ENCODE results near the gene OR6C3.
"Not testable (repeated sequence)": the region's sequence is repeated elsewhere in the genome, so short reads cannot be mapped to it uniquely, and the experiment has no call there.

OR6C3 gene

GRCh38 chr12:55330446-55330845, at the start of gene OR6C3:
Gene OR6C3, plus strand, starts transcription at chr12:55330746. Its CDS starts 955 bp downstream, at chr12:55331701.
- DNase-seq (ENCODE audit: low read depth): no peak

GRCh38 chr12:55280991-55281390, 49.6 kb upstream of the OR6C3 start:
- DNase-seq (ENCODE audit: low read depth): no peak

GRCh38 chr12:55289999-55290398, 40.5 kb upstream of the OR6C3 start:
- no peak for DNase-seq (ENCODE audit: low read depth)

DNA sequence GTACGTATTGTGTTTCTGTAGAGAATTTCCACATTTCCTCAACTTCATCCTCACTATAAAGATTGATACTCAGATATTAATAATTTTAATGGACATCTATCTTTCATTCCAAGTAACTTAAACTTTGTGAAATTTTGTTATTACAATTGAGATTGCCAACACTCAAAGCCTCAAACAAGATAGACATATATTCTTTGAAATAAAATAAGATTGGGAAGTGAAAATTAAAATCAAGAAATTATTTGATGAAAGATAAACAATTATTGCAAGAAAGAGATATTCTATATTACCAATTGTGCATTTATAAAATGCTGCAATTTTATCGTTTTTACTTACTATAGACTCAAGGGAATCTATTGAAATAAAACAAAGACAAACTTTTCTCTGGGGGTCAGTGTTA, 34.1 kb upstream of the OR6C3 start, which contains the start of gene OR6C6:
Gene OR6C6, minus strand, starts transcription at position 101 of the 400 bp plus-strand sequence. CDS start 1,337 bp downstream, outside the sequence.
- DNase-seq (ENCODE audit: low read depth): no peak

- DNase-seq (ENCODE audit: low read depth): no peak
Observed at GRCh38 chr12:55314043-55314442, 16.5 kb upstream of the OR6C3 start, which contains the start of gene OR6C1. Gene OR6C1, plus strand, starts transcription at chr12:55314343. Its CDS starts 6,257 bp downstream, at chr12:55320600.

DNA sequence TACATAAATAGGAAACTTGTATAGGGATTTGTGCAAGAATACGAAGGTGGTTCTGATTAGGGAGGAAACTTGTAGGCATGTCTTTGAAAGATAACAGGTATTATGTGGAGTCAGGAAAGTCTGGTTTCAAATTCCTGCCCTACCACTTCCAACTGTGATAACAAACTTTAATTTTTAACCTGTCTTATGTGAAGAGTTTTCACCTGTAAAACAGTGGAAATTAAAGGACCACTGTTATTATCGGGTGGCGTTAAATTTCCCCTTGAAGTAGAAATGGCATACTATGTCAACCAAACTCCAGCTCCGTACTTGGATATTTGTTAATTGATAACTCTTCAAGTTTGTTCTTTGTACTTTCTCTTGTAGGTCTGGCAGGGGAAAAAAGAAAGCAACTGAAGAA, 10.3 kb upstream of the OR6C3 start:
- no peak for DNase-seq (ENCODE audit: low read depth)

DNA sequence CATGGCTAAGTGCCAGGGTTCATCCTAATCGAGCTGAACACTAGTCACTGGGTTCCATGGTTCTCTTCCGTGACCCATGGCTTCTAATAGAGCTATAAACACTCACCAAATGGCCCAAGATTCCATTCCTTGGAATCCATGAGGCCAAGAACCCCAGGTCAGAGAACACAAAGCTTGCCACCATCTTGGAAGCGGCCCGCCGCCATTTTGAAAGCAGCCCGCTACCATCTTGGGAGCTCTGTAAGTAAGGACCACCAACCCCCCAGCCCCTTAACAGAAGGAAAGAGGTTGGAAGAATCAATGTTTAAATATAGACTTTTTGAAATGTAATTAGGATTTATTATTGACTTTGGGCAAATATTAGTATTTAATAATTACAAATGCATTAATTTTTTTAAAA, 4.7 kb upstream of the OR6C3 start:
- not testable (repeated sequence) for DNase-seq (ENCODE audit: low read depth)

GRCh38 chr12:55336002-55336401, 5.5 kb downstream of the OR6C3 start:
- no peak for DNase-seq (ENCODE audit: low read depth)

- DNase-seq (ENCODE audit: low read depth): not testable (repeated sequence)
Observed at GRCh38 chr12:55355338-55355737, 24.8 kb downstream of the OR6C3 start.

GRCh38 chr12:55362675-55363074, 32.1 kb downstream of the OR6C3 start, which contains the start of gene OR6C75:
Gene OR6C75, plus strand, starts transcription at chr12:55362975. Its CDS starts 2,136 bp downstream, at chr12:55365111.
- no peak for DNase-seq (ENCODE audit: low read depth)

DNA sequence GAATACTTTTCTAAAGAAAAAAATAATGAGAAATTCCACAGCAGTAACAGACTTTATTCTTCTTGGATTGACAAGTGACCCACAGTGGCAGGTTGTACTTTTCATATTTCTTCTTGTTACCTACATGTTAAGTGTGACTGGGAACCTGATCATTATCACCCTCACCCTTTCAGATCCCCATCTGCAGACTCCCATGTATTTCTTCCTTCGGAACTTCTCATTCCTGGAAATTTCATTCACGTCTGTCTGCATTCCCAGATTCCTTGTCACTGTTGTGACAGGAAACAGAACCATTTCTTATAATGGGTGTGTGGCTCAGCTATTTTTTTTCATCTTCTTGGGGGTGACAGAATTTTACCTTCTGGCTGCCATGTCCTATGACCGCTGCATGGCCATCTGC, 34.5 kb downstream of the OR6C3 start:
- DNase-seq (ENCODE audit: low read depth): no peak

GRCh38 chr12:55372521-55372920, 42.0 kb downstream of the OR6C3 start:
- DNase-seq (ENCODE audit: low read depth): no peak

All from non-pigmented ciliary epithelial cell (primary cell).